Heart right ventricle (tissue), 16 donors: ENCODE measurements around the gene CDH23. TPM values are rescaled to one million over a fixed set of nuclear protein-coding genes. Genes with fewer than 3 reads are reported as not detected.
"Not testable (repeated sequence)": the region's sequence is repeated elsewhere in the genome, so short reads cannot be mapped to it uniquely, and the experiment has no call there.

Experiments
- ATAC-seq, 8 donors: fragments of 200-7000 bp; cut with Tn5 transposase; one replicate each; pipeline ENCODE4 v1.9.1; 2020; ENCODE audit warnings: mild to moderate bottlenecking in 8 of 8, moderate library complexity in 8 of 8, moderate number of reproducible peaks in 1 of 8
- DNase-seq, 2 donors: peaks; one replicate each; pipeline ENCODE4 v3.0.0-alpha.2; 2020
- H3K27ac ChIP-seq, 10 donors: fragments of 200-600 bp; sonication (generic) in 2 of 10; one replicate each; pipeline versions ENCODE4 v1.5.0 to v1.8.0; 2020 to 2022; ENCODE audit warnings: mild to moderate bottlenecking in 3 of 10
- H3K27me3 ChIP-seq, 7 donors: fragments of 200-600 bp; one replicate each; pipeline ENCODE4 v1.8.0; 2021 to 2022; ENCODE audit warnings: mild to moderate bottlenecking in 2 of 7
- H3K36me3 ChIP-seq, 9 donors: fragments of 200-600 bp; sonication (generic) in 1 of 9; one replicate each; pipeline versions ENCODE4 v1.5.0 to v1.8.0; 2020 to 2022; ENCODE audit warnings: mild to moderate bottlenecking in 2 of 9
- H3K4me1 ChIP-seq, 9 donors: fragments of 200-600 bp; sonication (generic) in 1 of 9; one replicate each; pipeline versions ENCODE4 v1.5.0 to v1.8.0; 2020 to 2022; ENCODE audit warnings: mild to moderate bottlenecking in 4 of 9
- H3K4me3 ChIP-seq, 10 donors: fragments of 200-600 bp; sonication (generic) in 2 of 10; one replicate each; pipeline versions ENCODE4 v1.5.0 to v1.8.0; 2020 to 2022; ENCODE audit warnings: mild to moderate bottlenecking in 7 of 10, moderate library complexity in 2 of 10
- H3K9me3 ChIP-seq, 11 donors: fragments of 200-600 bp in 10 of 11; sonication (generic) in 2 of 11; one replicate each; pipeline versions ENCODE4 v1.5.0 to v1.8.0; 2013 to 2022; ENCODE audit warnings: mild to moderate bottlenecking in 2 of 11, control low read depth in 1 of 11, moderate library complexity in 1 of 11
- WGBS, 2 donors: extraction: QIAGEN DNeasy Blood & Tissue Kit; methylation state at CpG; one replicate each; pipeline ENCODE4 v1.1.7; 2013; ENCODE audit warnings: inconsistent platforms in 1 of 2; 5-methylcytosine and 5-hydroxymethylcytosine counted together
- intact Hi-C, 10 donors: fragments of 100-400 bp; cut with DNase I; formaldehyde crosslinking; loops; one replicate each; pipeline versions ENCODE4 v1.11.1 to v1.14.2; 2022
- polyA plus RNA-seq, 2 donors: library from polyadenylated mRNA; stranded (reverse); fragments of 200-250 nt; gene quantifications; one replicate each; pipeline ENCODE4 v1.2.3, GENCODE V29; 2013
- total RNA-seq, 10 donors: library from RNA; stranded (reverse); fragmentation: NEBNext Ultra II Directional in 3 of 10; extraction: Animal tissue kit (Norgen Biotek cat#: 25700) in 3 of 10; gene quantifications; one replicate each; pipeline versions ENCODE4 v1.2.1 to v1.2.4, GENCODE V29; 2021 to 2023
- TF ChIP-seq, protein P1 (sequence below), 9 donors: fragments of 200-600 bp; sonication (generic) in 2 of 9; IDR thresholded peaks; one replicate each; pipeline versions ENCODE4 v1.5.0 to v1.8.0; 2021 to 2022; ENCODE audit warnings: antibody characterized with exemption in 9 of 9, mild to moderate bottlenecking in 5 of 9, moderate library complexity in 1 of 9
- donor health status: Arrhythmogenic right ventricular cardiomyopathy.
- donor health status: ischemic (EF 13 %, LVEDD 7.1; RV severe dilation, severe dysfunction).
- donor health status: healthy with polysubstance abuse.
- donor health status: DM: no; HTN: yes; CAD: no.
- donor health status: DM: no; HTN: no; CAD: no.
- donor health status: ischemic (EF 25% LVEDD 6.9; RV normal size, moderate dysfunction).
- donor health status: ischemic (EF 25% LVEDD 5.7; RV mildly dilated, moderate dysfunction).
- donor health status: healthy.
- donor health status: DM: yes; HTN: yes; CAD: no.
- donor health status: Ischemic cardiomyopathy.
- donor health status: ischemic (EF 35%, LVEDD 5.7; RV mildly dilated, moderate dysfunction).
- donor health status: nonischemic (EF 11% LVEDD 7.7; RV severe dilation, severe dysfunction).
- donor health status: DM: yes; HTN: yes; CAD: no.
- donor health status: PGD.
- donor health status: ischemic (EF 29% LVEDD 5.4; RV normal size, mild dysfunction).
- donor health status: nonischemic (EF 23%, LVEDD 6.1; RV moderate dilation, normal function).

CDH23 gene
- total and polyA plus RNA-seq, 12 donors = 1.1 to 7.7 (median 4.6) TPM

DNA sequence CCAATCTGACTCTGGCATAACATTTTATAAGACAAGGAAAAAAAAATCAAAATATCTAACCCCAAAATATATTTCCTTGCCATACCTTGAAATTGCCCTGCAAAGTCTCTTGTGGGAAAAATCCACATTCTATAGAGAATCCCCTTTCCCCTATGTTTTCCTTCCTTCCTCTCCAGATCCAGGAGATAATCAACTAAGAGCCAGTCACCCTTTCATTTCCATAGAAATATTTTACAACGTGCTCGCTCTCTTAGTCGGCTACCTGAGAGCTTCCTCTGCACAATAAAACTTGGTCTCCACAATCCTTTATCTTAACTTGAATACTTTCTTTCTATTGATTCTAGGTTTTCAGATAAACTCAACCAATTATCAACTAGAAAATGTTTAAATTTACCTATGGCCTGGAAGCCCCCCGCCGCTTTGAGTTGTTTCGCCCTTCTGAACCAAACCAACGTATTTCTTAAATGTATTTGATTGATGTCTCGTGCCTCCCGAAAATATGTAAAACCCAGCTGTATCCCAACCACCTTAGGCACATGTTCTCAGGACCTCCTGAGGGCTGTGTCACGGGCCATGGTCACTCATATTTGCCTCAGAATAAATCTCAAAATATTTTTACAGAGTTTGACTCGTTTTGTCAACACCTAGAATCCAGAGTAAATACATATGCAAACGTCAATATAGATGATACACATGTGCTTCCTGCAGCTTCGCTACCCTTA is 453.5 kb downstream of the CDH23 start:
- TF ChIP-seq, protein P1, sequence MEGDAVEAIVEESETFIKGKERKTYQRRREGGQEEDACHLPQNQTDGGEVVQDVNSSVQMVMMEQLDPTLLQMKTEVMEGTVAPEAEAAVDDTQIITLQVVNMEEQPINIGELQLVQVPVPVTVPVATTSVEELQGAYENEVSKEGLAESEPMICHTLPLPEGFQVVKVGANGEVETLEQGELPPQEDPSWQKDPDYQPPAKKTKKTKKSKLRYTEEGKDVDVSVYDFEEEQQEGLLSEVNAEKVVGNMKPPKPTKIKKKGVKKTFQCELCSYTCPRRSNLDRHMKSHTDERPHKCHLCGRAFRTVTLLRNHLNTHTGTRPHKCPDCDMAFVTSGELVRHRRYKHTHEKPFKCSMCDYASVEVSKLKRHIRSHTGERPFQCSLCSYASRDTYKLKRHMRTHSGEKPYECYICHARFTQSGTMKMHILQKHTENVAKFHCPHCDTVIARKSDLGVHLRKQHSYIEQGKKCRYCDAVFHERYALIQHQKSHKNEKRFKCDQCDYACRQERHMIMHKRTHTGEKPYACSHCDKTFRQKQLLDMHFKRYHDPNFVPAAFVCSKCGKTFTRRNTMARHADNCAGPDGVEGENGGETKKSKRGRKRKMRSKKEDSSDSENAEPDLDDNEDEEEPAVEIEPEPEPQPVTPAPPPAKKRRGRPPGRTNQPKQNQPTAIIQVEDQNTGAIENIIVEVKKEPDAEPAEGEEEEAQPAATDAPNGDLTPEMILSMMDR (IDR thresholded peaks at IDR 0.05) = no peak
- WGBS, 2 donors = 3 to 5% methylated on average over 13 of the region's 13 CpGs
- intact Hi-C loops = no loop called here
- H3K4me1 ChIP-seq = peaks cover 7 to 68% (median 54%) of the 10 kb centered on the region in 9 donors
- ATAC-seq = no peak
- no peaks in the 10 kb centered on the region for H3K27me3 ChIP-seq
- no peaks in the 10 kb centered on the region for H3K9me3 ChIP-seq
- DNase-seq = no peak
- H3K27ac ChIP-seq = peak overlapping the region; percentile 89 to 99 (median 98)
- H3K36me3 ChIP-seq = peaks cover 0 to 9% (median 0%) of the 10 kb centered on the region in 9 donors
- peak overlapping the region; percentile 85 to 100 (median 94) for H3K4me3 ChIP-seq

DNA sequence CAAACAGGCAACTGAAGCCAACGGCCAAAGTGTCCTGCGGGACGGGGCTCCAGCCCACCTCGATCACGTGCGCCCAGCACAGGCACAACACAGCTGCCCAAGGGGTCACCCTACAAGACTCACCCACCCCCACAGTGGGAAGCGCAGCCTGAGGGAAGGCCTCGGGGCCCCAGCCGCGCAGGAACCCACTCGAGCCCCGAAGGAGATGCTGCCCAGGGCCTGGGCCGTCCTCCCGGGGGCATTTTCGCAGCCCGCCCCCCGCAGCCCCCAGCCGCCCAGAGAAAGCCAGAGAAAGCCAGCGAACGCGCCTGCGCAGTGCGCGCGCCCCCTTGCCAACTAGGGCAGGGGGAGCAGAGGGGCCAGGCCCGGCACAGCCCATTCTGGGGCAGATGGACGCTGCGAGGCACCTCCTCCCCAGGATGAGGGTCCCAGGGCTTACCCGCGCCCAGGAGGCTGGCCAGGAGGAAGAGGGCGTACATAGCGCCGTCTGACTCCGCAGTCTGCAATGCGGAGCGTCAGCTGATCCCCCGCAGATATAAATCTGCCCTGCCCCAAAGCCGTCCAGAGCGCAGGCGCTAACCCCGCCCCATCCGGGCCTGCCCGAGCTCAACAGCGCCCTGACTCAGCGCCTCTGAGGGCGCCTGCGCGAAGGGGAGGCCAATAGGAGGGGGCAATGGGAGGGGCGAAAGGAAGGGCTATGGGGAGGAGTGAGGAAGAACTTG is 454.2 kb downstream of the CDH23 start, which contains the start of gene PSAP:
TSS of gene PSAP (minus strand) at position 509 of the 722 bp plus-strand sequence. CDS start at position 479, 30 bp downstream.
- intact Hi-C loops = loop anchor here in 1 of 10 donors (1.0 kb wide), 1 partner anchor 9 kb away; no protein-coding TSS in a partner anchor
- Histone ChIP-seq H3K4me3 (peak within 1 kb of the TSS; percentile 85 to 100 (median 94)), H3K27ac (peak within 1 kb of the TSS; percentile 89 to 99 (median 98)), H3K4me1 (peaks cover 7 to 60% (median 47%) of the 10 kb centered on the region in 9 donors), H3K9me3 (no peaks in the 10 kb centered on the region), H3K27me3 (no peaks in the 10 kb centered on the region), H3K36me3 (peaks cover 0 to 7% (median 0%) of the 10 kb centered on the region in 9 donors)
- TF ChIP-seq, protein P1 (IDR thresholded peaks at IDR 0.05) = no peak
- DNase-seq (peak; percentile 99 to 100), ATAC-seq (peak; percentile 98 to 99 (median 99))
- whole genome bisulfite sequencing, 2 donors = 0 to 1% methylated on average over 47 to 49 of the region's 49 CpGs

DNA sequence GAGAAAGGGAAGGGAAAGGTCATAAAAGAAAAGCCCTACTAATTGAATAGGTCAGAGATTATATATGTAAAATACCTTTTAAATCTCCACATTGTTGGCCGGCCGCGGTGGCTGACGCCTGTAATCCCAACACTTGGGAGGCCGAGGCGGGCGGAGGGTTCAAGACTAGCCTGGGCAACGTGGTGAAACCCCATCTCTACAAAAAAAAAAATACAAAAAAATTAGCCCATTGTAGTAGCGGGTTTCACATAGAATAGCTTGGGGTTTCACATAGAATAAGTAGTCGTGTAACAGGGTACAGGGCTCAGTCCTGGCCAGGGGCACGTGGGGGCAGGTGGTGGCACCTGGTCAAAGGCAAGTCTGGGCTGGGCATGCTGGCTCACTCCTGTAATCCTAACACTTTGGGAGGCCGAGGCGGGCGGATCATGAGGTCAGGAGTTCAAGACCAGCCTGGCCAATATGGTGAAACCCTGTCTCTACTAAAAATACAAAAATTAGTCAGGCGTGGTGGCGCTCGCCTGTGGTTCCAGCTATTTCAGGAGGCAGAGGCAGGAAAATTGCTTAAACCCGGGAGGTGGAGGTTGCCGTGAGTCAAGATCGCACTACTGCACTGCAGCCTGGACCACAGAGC is 454.9 kb downstream of the CDH23 start:
- H3K27me3 ChIP-seq, H3K36me3 ChIP-seq, H3K9me3 ChIP-seq, DNase-seq: not testable (repeated sequence)
- ATAC-seq = peak in 2 of 8 donors; percentile 0 to 7
- WGBS, 2 donors = 49 to 52% methylated on average over 20 of the region's 20 CpGs
- Histone ChIP-seq H3K27ac (peak overlapping the region; percentile 89 to 99 (median 98)), H3K4me3 (peak overlapping the region in 9 of 10 donors; percentile 86 to 100 (median 94)), H3K4me1 (peaks cover 7 to 54% (median 41%) of the 10 kb centered on the region in 9 donors)
- intact Hi-C loops = loop anchor here in 1 of 10 donors (1.0 kb wide), 1 partner anchor 9 kb away; no protein-coding TSS in a partner anchor

DNA sequence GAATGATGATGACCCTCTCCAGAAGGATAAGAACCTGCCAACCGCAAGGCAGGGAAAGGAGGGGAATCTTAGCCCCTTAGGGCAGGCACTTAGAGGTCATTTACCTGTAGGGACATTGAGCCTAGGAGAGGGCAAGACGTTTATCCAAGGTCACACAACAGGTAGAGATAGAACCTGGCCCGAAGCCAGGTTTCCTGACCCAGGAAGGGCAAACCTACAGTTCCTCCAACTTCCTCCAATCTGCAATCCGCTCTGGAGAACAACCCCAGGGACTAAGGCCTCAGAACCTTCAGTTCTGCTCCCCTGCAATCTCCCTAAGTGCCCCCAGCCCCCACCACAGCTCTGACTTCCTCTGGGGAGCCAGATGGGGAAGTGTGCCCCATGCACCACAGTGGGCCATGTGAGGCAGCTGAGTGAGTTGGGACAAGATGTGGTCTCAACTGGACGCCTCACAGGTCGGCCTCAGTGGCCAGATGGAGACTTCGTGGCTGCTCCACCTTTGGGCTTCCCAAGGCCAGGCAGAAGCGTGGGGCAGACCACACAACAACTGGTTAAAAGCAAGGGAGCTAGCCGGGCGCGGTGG is 455.7 kb downstream of the CDH23 start:
- no peaks in the 10 kb centered on the region for H3K27me3 ChIP-seq
- H3K9me3 ChIP-seq = no peaks in the 10 kb centered on the region
- peak overlapping the region in 4 of 10 donors; percentile 22 to 99 (median 96) for H3K27ac ChIP-seq
- H3K36me3 ChIP-seq = peaks cover 0 to 5% (median 0%) of the 10 kb centered on the region in 9 donors
- no peak overlapping the region for H3K4me3 ChIP-seq
- TF ChIP-seq, protein P1 (IDR thresholded peaks at IDR 0.05) = no peak
- no peak for ATAC-seq
- peaks cover 7 to 45% (median 33%) of the 10 kb centered on the region in 9 donors for H3K4me1 ChIP-seq
- WGBS, 2 donors = 82 to 90% methylated on average over 11 of the region's 11 CpGs
- peak; percentile 42 to 44 for DNase-seq
- intact Hi-C loops = no loop called here
